Vagina (tissue), 2 donors: ENCODE results near the gene KHNYN. TPM values are rescaled to one million over a fixed set of nuclear protein-coding genes. Genes with fewer than 3 reads are reported as not detected.

Experiments used
- DNase-seq, 2 donors: peaks; one replicate each; pipeline ENCODE4 v3.0.0-alpha.2; 2017; ENCODE audit errors: extremely low spot score in 2 of 2
- H3K27ac ChIP-seq: fragments of 200-600 bp; sonication (generic); one replicate; pipeline ENCODE4 v1.5.1; 2019
- H3K27me3 ChIP-seq: fragments of 200-600 bp; sonication (generic); one replicate; pipeline ENCODE4 v1.5.1; 2019
- H3K36me3 ChIP-seq, 2 donors: fragments of 200-600 bp; sonication (generic); one replicate each; pipeline ENCODE4 v1.5.1; 2017 to 2019
- H3K4me1 ChIP-seq: fragments of 200-600 bp; sonication (generic); one replicate; pipeline ENCODE4 v1.5.1; 2019
- H3K4me3 ChIP-seq, 2 donors: fragments of 200-600 bp; sonication (generic); 1 replicate in 1 of 2; 2 replicates in 1 of 2; pipeline ENCODE4 v1.5.1; 2016 to 2019
- H3K9me3 ChIP-seq: fragments of 200-600 bp; sonication (generic); one replicate; pipeline ENCODE4 v1.5.1; 2019
- POLR2A ChIP-seq, 2 donors: fragments of 450-650 bp; IDR thresholded peaks; one replicate each; pipeline ENCODE4 v1.6.1; 2017; ENCODE audit warnings: antibody characterized with exemption in 2 of 2, mild to moderate bottlenecking in 2 of 2, moderate library complexity in 2 of 2
- POLR2AphosphoS5 ChIP-seq, 2 donors: sonication (generic); formaldehyde crosslinking; IDR thresholded peaks; one replicate each; pipeline ENCODE4 v1.9.0; 2017; ENCODE audit warnings: antibody characterized with exemption in 2 of 2, mild to moderate bottlenecking in 2 of 2, low read depth in 1 of 2; ENCODE audit not compliant: insufficient read depth in 1 of 2
- intact Hi-C: fragments of 100-400 bp; cut with DNase I; formaldehyde crosslinking; loops from one replicate; pipeline ENCODE4 v1.15.1; 2023
- total RNA-seq: library from RNA; depleted of rRNA; stranded (reverse); fragments of >200 nt; gene quantifications from one replicate; pipeline ENCODE4 v1.2.3, GENCODE V29; 2016
- TF ChIP-seq, protein P1 (sequence below), 3 experiments: fragments of 450-650 bp in 2 of 3; fragments of 200-600 bp in 1 of 3; sonication (generic) in 1 of 3; IDR thresholded peaks; one replicate each; pipeline ENCODE4 v1.5.1; 2017 to 2019; ENCODE audit warnings: antibody characterized with exemption in 3 of 3, mild to moderate bottlenecking in 2 of 3, moderate library complexity in 2 of 3

KHNYN gene
- total RNA-seq, 1 donor from 2014 or later, result 41.7 TPM

DNA sequence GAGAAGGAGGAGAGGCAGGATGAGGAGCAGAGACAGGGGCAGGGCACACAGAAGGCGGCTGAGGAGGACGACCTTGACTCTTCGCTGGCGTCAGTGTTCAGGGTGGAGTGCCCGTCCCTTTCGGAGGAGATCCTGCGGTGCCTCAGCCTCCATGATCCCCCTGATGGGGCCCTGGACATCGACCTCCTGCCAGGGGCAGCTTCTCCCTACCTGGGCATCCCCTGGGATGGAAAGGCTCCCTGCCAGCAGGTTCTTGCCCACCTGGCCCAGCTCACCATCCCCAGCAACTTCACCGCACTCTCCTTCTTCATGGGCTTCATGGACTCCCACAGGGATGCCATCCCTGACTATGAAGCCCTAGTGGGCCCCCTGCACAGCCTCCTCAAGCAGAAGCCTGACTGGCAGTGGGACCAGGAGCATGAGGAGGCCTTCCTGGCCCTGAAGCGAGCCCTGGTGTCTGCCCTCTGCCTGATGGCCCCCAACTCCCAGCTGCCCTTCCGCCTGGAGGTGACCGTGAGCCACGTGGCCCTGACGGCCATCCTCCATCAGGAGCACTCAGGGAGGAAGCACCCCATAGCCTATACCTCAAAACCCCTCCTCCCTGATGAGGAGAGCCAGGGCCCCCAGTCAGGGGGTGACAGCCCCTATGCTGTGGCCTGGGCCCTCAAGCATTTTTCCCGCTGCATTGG, 14.9 kb upstream of the KHNYN start:
- TF ChIP-seq POLR2AphosphoS5 (IDR thresholded peaks at IDR 0.05; ENCODE audit: insufficient read depth in 1 of 2, low read depth in 1 of 2), result no peak
- TF ChIP-seq, protein P1, sequence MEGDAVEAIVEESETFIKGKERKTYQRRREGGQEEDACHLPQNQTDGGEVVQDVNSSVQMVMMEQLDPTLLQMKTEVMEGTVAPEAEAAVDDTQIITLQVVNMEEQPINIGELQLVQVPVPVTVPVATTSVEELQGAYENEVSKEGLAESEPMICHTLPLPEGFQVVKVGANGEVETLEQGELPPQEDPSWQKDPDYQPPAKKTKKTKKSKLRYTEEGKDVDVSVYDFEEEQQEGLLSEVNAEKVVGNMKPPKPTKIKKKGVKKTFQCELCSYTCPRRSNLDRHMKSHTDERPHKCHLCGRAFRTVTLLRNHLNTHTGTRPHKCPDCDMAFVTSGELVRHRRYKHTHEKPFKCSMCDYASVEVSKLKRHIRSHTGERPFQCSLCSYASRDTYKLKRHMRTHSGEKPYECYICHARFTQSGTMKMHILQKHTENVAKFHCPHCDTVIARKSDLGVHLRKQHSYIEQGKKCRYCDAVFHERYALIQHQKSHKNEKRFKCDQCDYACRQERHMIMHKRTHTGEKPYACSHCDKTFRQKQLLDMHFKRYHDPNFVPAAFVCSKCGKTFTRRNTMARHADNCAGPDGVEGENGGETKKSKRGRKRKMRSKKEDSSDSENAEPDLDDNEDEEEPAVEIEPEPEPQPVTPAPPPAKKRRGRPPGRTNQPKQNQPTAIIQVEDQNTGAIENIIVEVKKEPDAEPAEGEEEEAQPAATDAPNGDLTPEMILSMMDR (IDR thresholded peaks at IDR 0.05), result no peak
- no peak for TF ChIP-seq POLR2A (IDR thresholded peaks at IDR 0.05)
- Histone ChIP-seq H3K27ac (no peak overlapping the region), H3K9me3 (no peaks in the 10 kb centered on the region), H3K27me3 (no peaks in the 10 kb centered on the region), H3K36me3 (peaks cover 0 to 20% of the 10 kb centered on the region in 2 donors), H3K4me3 (no peak overlapping the region), H3K4me1 (peaks cover 16% of the 10 kb centered on the region)
- intact Hi-C loops, result no loop called here
- no peak for DNase-seq

DNA sequence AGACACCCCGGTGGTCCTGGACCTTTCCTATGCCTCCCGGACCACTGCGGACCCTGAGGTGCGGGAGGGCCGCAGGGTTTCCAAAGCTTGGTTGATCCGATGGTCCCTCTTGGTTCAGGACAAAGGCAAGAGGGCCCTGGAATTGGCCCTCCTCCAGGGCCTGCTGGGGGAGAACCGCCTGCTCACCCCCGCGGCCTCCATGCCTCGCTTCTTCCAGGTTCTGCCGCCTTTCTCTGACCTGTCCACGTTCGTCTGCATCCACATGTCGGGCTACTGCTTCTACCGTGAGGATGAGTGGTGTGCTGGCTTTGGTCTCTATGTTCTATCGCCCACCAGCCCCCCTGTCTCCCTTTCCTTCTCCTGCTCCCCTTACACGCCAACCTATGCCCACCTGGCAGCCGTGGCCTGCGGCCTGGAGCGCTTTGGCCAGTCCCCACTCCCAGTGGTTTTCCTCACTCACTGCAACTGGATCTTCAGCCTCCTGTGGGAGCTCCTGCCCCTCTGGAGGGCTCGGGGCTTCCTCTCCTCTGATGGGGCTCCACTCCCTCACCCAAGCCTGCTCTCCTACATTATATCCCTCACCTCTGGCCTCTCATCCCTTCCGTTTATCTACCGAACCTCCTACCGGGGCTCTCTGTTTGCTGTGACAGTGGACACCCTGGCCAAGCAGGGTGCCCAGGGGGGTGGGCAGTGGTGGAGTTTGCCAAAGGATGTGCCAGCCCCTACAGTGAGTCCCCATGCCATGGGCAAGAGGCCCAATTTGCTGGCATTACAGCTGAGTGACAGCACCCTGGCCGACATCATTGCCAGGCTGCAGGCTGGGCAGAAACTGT, 14.1 kb upstream of the KHNYN start:
- DNase-seq, result no peak
- TF ChIP-seq POLR2A (IDR thresholded peaks at IDR 0.05) (no peak), POLR2AphosphoS5 (IDR thresholded peaks at IDR 0.05; ENCODE audit: insufficient read depth in 1 of 2, low read depth in 1 of 2) (no peak)
- TF ChIP-seq, protein P1 (IDR thresholded peaks at IDR 0.05), result no peak

DNA sequence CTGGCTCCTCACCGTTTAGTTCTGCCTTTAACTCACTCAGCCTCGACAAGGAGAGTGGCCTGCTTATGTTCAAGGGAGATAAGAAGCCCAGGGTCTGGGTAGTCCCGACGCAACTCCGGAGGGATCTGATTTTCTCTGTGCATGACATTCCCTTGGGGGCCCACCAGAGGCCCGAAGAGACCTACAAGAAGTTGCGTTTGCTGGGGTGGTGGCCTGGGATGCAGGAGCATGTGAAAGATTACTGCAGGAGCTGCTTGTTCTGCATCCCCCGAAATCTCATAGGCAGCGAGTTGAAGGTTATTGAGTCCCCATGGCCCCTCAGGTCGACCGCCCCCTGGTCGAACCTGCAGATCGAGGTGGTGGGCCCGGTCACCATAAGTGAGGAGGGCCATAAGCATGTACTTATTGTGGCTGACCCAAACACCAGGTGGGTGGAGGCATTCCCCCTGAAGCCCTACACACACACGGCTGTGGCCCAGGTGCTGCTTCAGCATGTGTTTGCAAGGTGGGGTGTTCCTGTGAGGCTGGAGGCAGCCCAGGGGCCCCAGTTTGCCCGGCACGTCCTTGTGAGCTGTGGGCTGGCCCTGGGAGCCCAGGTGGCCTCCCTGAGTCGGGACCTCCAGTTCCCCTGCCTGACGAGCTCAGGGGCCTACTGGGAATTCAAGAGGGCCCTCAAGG, 13.4 kb upstream of the KHNYN start:
- DNase-seq, result no peak
- Histone ChIP-seq H3K9me3 (no peaks in the 10 kb centered on the region), H3K27ac (no peak overlapping the region), H3K4me3 (no peak overlapping the region), H3K4me1 (peaks cover 16% of the 10 kb centered on the region), H3K36me3 (peaks cover 0 to 17% of the 10 kb centered on the region in 2 donors), H3K27me3 (no peaks in the 10 kb centered on the region)
- TF ChIP-seq POLR2AphosphoS5 (IDR thresholded peaks at IDR 0.05; ENCODE audit: insufficient read depth in 1 of 2, low read depth in 1 of 2) (no peak), POLR2A (IDR thresholded peaks at IDR 0.05) (no peak)
- TF ChIP-seq, protein P1 (IDR thresholded peaks at IDR 0.05), result no peak
- intact Hi-C loops, result no loop called here

More for the DNA sequence above, 14.1 kb upstream of the KHNYN start:
- no peaks in the 10 kb centered on the region for H3K9me3 ChIP-seq
- H3K4me3 ChIP-seq, result no peak overlapping the region
- H3K36me3 ChIP-seq, result peaks cover 0 to 17% of the 10 kb centered on the region in 2 donors
- no peaks in the 10 kb centered on the region for H3K27me3 ChIP-seq
- intact Hi-C loops, result no loop called here
- peaks cover 16% of the 10 kb centered on the region for H3K4me1 ChIP-seq
- H3K27ac ChIP-seq, result no peak overlapping the region

DNA sequence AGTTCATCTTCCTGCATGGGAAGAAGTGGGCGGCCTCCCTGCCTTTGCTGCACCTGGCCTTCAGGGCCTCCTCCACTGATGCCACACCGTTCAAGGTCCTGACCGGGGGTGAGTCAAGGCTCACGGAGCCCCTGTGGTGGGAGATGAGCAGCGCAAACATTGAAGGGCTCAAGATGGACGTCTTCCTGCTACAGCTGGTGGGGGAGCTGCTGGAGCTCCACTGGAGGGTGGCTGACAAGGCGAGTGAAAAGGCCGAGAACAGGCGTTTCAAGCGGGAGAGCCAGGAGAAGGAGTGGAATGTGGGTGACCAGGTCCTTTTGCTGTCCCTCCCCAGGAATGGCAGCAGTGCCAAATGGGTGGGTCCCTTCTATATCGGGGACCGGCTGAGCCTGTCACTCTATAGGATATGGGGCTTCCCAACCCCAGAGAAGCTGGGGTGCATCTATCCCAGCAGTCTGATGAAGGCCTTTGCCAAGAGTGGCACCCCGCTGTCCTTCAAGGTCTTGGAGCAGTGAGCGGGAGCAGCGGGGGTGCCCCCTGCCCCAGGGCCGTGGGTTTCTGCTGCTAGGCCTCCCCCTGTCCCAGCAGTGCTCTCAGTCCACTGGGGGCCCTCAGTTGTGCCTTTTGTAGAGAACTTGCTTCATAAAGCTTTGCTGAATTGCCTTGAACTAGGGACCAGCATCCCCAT, 12.7 kb upstream of the KHNYN start:
- Histone ChIP-seq H3K36me3 (peaks cover 0 to 17% of the 10 kb centered on the region in 2 donors), H3K9me3 (no peaks in the 10 kb centered on the region), H3K27me3 (no peaks in the 10 kb centered on the region), H3K4me1 (peaks cover 16% of the 10 kb centered on the region), H3K27ac (no peak overlapping the region), H3K4me3 (no peak overlapping the region)
- TF ChIP-seq POLR2AphosphoS5 (IDR thresholded peaks at IDR 0.05; ENCODE audit: insufficient read depth in 1 of 2, low read depth in 1 of 2), result no peak
- no peak for TF ChIP-seq POLR2A (IDR thresholded peaks at IDR 0.05)
- intact Hi-C loops, result no loop called here
- no peak for DNase-seq
